Measurements from ENCODE around the gene UNCX.

UNCX gene

DNA sequence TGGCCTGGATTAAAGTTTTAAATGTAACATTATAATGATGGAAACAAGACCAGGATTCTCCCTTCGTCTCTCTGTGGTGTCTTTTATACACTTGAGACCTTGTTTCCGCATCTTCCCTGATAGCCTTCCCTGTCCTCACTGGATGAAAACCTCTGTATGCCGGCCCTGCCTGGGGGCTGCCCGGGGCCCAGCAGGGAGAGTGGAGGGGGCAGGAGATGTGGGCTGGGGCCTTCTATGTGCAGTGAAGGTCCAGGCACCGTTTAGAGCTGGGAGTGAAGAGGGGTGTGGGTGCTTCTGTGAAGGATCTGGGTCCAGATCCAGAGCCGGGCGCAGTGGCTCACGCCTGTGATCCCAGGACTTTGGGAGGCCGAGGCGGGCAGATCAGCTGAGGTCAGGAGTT is 50.7 kb downstream of the UNCX start:
- H3K4me3 ChIP-seq (ENCODE audit: low read length), result no peak overlapping the region
- no peak for DNase-seq (ENCODE audit: low read depth)
- TF ChIP-seq CTCF (IDR thresholded peaks at IDR 0.05; ENCODE audit: insufficient read depth, low read depth, low read length, missing control alignments), result no peak

DNA sequence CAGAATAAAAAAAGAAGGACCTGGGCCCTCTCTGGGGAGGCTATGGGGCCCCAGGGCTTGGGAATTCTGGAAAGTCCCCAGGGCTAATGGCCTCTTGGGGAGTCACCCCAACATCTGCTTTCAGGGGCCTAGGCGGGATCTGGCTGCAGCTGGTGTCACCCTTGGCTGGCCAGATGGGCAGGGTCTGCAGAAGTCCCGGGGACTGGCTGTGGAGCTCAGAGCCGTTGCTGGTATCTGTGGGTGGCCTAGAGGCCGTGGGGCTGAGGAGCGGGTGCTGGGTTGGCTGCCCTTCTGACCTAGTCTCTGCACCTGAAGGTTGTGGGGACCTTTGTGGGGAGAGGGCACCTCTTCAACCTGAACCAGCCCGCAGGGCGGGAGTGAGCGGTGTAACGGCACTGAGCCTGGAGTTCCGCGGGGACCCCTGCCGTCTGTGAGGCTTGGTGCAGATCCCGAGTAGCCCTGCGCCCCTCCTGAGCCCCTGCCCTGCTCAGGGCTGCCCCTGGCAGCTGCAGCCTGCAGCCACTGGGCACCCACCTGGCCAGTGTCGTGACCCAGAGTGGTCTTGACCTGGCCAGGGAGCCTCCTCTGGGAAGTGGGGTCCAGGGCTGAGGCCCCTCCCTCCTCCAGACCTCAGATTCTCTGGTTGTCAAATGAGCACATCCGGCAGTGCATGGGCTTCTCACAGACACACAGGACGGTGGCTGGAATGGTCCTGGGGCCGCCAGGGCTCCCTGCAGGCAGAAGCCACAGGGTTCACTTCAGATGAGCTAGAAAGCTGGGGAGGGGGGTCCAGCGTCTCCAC is 51.5 kb downstream of the UNCX start:
- TF ChIP-seq CTCF (IDR thresholded peaks at IDR 0.05; ENCODE audit: insufficient read depth, low read depth, low read length, missing control alignments), result no peak
- H3K4me3 ChIP-seq (ENCODE audit: low read length), result no peak overlapping the region
- DNase-seq (ENCODE audit: low read depth), result no peak

GRCh38 chr7:1284743-1285458 is 52.2 kb downstream of the UNCX start:
- TF ChIP-seq CTCF (IDR thresholded peaks at IDR 0.05; ENCODE audit: insufficient read depth, low read depth, low read length, missing control alignments), result no peak
- no peak overlapping the region for H3K4me3 ChIP-seq (ENCODE audit: low read length)

DNA sequence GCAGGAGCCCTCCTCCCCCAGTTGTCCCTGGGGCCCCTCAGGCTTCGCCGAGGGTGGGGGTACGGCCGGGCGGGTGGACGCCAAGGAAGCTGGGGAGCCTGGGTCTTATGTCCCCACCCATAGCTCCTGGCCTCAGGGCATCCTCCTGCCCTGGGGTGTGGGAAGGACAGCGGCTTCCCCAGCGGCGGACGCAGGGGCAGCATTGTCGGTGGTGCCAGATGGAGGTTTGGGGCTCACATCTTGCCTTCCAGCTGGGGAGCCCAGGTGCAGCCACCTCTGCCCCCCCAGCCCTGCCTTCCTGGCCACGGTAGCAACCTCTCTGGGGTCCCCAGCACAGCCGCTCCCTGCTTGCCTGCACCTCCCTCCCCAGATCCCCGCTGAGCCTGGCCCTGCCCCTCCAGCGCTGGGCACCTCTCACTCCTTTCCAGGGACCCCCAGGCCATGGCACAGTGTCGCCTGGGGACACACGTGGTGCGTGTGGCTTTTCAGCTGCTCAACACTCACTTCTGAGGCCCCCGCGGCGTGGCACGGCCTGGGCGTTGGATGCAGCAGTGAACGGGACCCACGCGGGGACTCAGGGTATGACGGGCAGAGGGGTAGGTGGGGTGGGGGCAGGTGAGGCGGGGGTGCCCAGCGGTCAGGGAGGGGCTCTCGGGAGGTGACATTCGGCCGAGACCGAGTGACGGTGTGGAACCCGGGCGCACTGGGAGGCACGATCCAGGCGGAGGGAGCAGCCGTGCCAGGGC is 53.1 kb downstream of the UNCX start:
- no peak for TF ChIP-seq CTCF (IDR thresholded peaks at IDR 0.05; ENCODE audit: insufficient read depth, low read depth, low read length, missing control alignments)
- no peak for DNase-seq (ENCODE audit: low read depth)
- no peak overlapping the region for H3K4me3 ChIP-seq (ENCODE audit: low read length)

More at GRCh38 chr7:1284743-1285458, 52.2 kb downstream of the UNCX start:
- no peak for DNase-seq (ENCODE audit: low read depth)

All from epithelial cell of esophagus (primary cell).